SK-N-SH (cell line): ENCODE data around the gene TM9SF1. TPM values are rescaled to one million over a fixed set of nuclear protein-coding genes. Genes with fewer than 3 reads are reported as not detected.

Experiments
- CTCF ChIA-PET: fragments of 300-600, 350-600 bp; formaldehyde crosslinking; extraction: SDS; loops from one replicate; lab custom pipeline; 2021; lab: Yijun Ruan, JAX
- POLR2A ChIA-PET: fragments of 350-600 bp; sonication (Branson Sonifier 250); formaldehyde crosslinking; extraction: SDS; loops from one replicate; lab custom pipeline; 2020; ENCODE audit warnings: antibody characterized with exemption, inconsistent platforms; lab: Yijun Ruan, JAX
- DNase-seq: peaks from one replicate; pipeline ENCODE4 v3.0.0; 2012
- H2AFZ ChIP-seq: fragments of 200-600 bp; sonication (generic); 2 replicates; pipeline ENCODE4 v1.8.1; 2016; ENCODE audit warnings: antibody characterized with exemption, mild to moderate bottlenecking, low read depth
- H3F3A ChIP-seq: fragments of 200-600 bp; sonication (generic); replicated peaks from 2 replicates; pipeline ENCODE3; 2016; ENCODE audit warnings: antibody characterized with exemption, mild to moderate bottlenecking; ENCODE audit not compliant: insufficient read depth
- H3K27ac ChIP-seq, 2 experiments: fragments of 200-500 bp in 1 of 2; fragments of 200-600 bp in 1 of 2; sonication (Bioruptor generic) in 1 of 2; sonication (generic), shearing (Covaris generic) in 1 of 2; 2 replicates each; pipeline versions ENCODE4 v1.5.1 to v1.6.1; 2014 to 2016; ENCODE audit warnings: low read depth in 2 of 2, inconsistent platforms in 1 of 2, low read length in 1 of 2, mild to moderate bottlenecking in 1 of 2, mixed read lengths in 1 of 2
- H3K27me3 ChIP-seq: fragments of 200-600 bp; sonication (generic), shearing (Covaris generic); 2 replicates; pipeline ENCODE4 v1.6.1; 2016; ENCODE audit warnings: mixed run types; ENCODE audit not compliant: insufficient read depth
- H3K36me3 ChIP-seq, 2 experiments: fragments of 200-500 bp in 1 of 2; fragments of 200-600 bp in 1 of 2; sonication (Bioruptor generic) in 1 of 2; sonication (generic) in 1 of 2; replicated peaks in 1 of 2; 2 replicates each; pipeline versions ENCODE3 to v1.5.1; 2014 to 2016; ENCODE audit warnings: low read length in 1 of 2, mild to moderate bottlenecking in 1 of 2; ENCODE audit not compliant: insufficient read depth in 2 of 2, control insufficient read depth in 1 of 2
- H3K4me1 ChIP-seq, 2 experiments: fragments of 200-500 bp in 1 of 2; fragments of 200-600 bp in 1 of 2; sonication (Bioruptor generic) in 1 of 2; sonication (generic), shearing (Covaris generic) in 1 of 2; 2 replicates each; pipeline versions ENCODE4 v1.5.1 to v1.6.1; 2014 to 2016; ENCODE audit warnings: low read depth in 1 of 2, low read length in 1 of 2, mixed run types in 1 of 2; ENCODE audit not compliant: insufficient read depth in 2 of 2, control insufficient read depth in 1 of 2
- H3K4me2 ChIP-seq: fragments of 200-600 bp; sonication (generic), shearing (Covaris generic); 2 replicates; pipeline ENCODE4 v1.6.1; 2017; ENCODE audit warnings: mixed run types
- H3K4me3 ChIP-seq, 2 experiments: fragments of 200-500 bp in 1 of 2; fragments of 200-600 bp in 1 of 2; sonication (Bioruptor generic) in 1 of 2; sonication (generic), shearing (Covaris generic) in 1 of 2; 2 replicates each; pipeline versions ENCODE4 v1.5.1 to v1.8.1; 2014 to 2016; ENCODE audit warnings: low read depth in 2 of 2, inconsistent platforms in 1 of 2, low read length in 1 of 2, mild to moderate bottlenecking in 1 of 2, mixed read lengths in 1 of 2, moderate library complexity in 1 of 2
- H3K79me2 ChIP-seq: fragments of 200-600 bp; sonication (generic); 2 replicates; pipeline ENCODE4 v1.8.1; 2017; ENCODE audit warnings: mild to moderate bottlenecking; ENCODE audit not compliant: insufficient read depth
- H3K9ac ChIP-seq: fragments of 200-600 bp; sonication (generic); 2 replicates; pipeline ENCODE4 v1.6.1; 2017; ENCODE audit warnings: mixed run types
- H3K9me2 ChIP-seq: fragments of 200-600 bp; sonication (generic); 2 replicates; pipeline ENCODE4 v1.6.1; 2017; ENCODE audit warnings: mixed run types
- H3K9me3 ChIP-seq: fragments of 200-600 bp; sonication (generic); 2 replicates; pipeline ENCODE4 v1.6.1; 2017; ENCODE audit warnings: mixed run types, mild to moderate bottlenecking, moderate library complexity
- H4K20me1 ChIP-seq: fragments of 200-600 bp; sonication (generic); 2 replicates; pipeline ENCODE4 v1.6.1; 2017; ENCODE audit warnings: mild to moderate bottlenecking, mixed run types; ENCODE audit not compliant: insufficient read depth
- EP300 ChIP-seq, 2 experiments: IDR thresholded peaks; 2 replicates each; pipeline versions ENCODE4 v1.4.0 to v1.6.1; 2012; ENCODE audit warnings: borderline replicate concordance in 1 of 2, low read depth in 1 of 2, low read length in 1 of 2
- EZH2phosphoT487 ChIP-seq: fragments of 200-600 bp; sonication (generic); IDR thresholded peaks from 2 replicates; pipeline ENCODE4 v1.6.1; 2017; ENCODE audit warnings: low read depth, mixed run types, mild to moderate bottlenecking, antibody characterized with exemption, moderate library complexity, borderline replicate concordance
- GABPA ChIP-seq: IDR thresholded peaks from 2 replicates; pipeline ENCODE4 v1.4.0; 2012; ENCODE audit warnings: low read depth, mild to moderate bottlenecking
- GATA2 ChIP-seq: sonication (generic); formaldehyde crosslinking; IDR thresholded peaks from 2 replicates; pipeline ENCODE4 v1.5.0; 2020; ENCODE audit warnings: mild to moderate bottlenecking, missing genetic modification reagents
- MAX ChIP-seq: IDR thresholded peaks from 2 replicates; pipeline ENCODE4 v1.4.0; 2012; ENCODE audit warnings: low read depth
- POLR2AphosphoS5 ChIP-seq: IDR thresholded peaks from 2 replicates; pipeline ENCODE4 v1.6.1; 2012; ENCODE audit warnings: low read depth, low read length
- RAD21 ChIP-seq: IDR thresholded peaks from 2 replicates; pipeline ENCODE4 v1.6.1; 2012; ENCODE audit warnings: mild to moderate bottlenecking, low read length
- REST ChIP-seq: IDR thresholded peaks from 2 replicates; pipeline ENCODE4 v1.6.1; 2012; ENCODE audit warnings: mild to moderate bottlenecking, low read depth, low read length, moderate library complexity
- SIN3A ChIP-seq: IDR thresholded peaks from 2 replicates; pipeline ENCODE4 v1.6.1; 2012; ENCODE audit warnings: low read depth, mild to moderate bottlenecking, low read length, moderate library complexity, borderline replicate concordance
- TCF12 ChIP-seq: IDR thresholded peaks from 2 replicates; pipeline ENCODE4 v1.4.0; 2012
- TEAD4 ChIP-seq: IDR thresholded peaks from 2 replicates; pipeline ENCODE4 v1.4.0; 2012; ENCODE audit warnings: mild to moderate bottlenecking, borderline replicate concordance; ENCODE audit not compliant: insufficient read depth
- YY1 ChIP-seq: IDR thresholded peaks from 2 replicates; pipeline ENCODE4 v1.4.0; 2012; ENCODE audit warnings: low read depth, mild to moderate bottlenecking
- WGBS: methylation state at CpG from one replicate; pipeline ENCODE4 v1.1.6; 2017; ENCODE audit warnings: low lambda C conversion rate; 5-methylcytosine and 5-hydroxymethylcytosine counted together
- polyA plus RNA-seq, 3 experiments: library from polyadenylated mRNA; depleted of rRNA; stranded (reverse); fragments of >200 nt; gene quantifications; 2 replicates each; pipeline ENCODE4 v1.2.3, GENCODE V29; 2012

Gene TM9SF1
- polyA plus RNA-seq, 1 of the 3 experiments (the other 2 are of a cell fraction): 48.7 TPM

DNA sequence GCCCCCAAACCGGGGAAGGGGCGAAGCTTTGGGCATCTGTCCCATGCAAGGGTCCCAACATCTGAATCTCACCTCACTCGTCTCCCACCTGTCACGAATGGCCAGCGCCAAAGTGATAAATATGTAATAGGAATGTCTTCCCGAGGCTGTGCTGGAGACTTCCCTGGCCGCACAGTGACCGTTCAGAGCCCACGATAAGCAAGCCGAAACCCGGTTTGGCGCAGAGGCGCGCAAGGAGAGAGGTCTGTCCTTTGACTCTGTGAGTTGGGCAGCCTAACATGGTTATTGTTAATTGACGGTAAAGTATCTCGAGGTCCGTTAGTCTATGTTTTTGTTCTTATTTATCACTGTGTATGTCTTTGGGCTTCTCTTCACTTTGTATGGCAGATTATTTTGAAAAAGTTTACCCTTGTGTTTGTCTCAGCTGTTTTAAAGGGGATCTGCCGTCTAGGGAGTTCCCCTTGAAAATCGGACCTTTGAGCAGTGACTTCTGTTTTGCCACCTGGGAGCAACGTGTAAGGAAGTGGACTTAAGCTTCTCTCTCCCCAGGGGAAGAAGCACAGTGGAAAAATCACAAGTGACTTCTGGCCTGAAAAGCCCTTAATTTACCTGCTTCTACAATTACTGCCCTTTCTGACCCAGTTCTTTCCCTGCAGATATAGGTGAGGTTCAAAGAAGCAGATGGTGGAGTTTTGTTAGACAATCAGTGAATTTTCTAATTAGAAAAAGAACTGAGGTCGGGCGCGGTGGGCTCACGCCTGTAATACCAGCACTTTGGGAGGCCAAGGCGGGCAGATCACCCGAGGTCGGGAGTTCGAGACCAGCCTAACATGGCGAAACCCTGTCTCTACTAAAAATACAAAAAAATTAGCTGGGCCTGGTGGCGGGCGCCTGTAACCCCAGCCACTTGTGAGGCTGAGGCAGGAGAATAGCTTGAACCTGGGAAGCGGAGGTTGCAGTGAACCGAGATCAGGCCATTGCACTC, 1.1 kb upstream of the TM9SF1 start:
- peaks cover 11% of the 10 kb centered on the region in 2 experiments; a peak in 2 of 4 replicates for H3K4me1 ChIP-seq
- H3K9ac ChIP-seq: peak overlapping the region; percentile 97
- H3K4me3 ChIP-seq: peak overlapping the region; percentile 84 to 85
- H3K4me2 ChIP-seq: peak overlapping the region; percentile 97
- ChIA-PET CTCF (interaction anchor here (0.8 to 1.9 kb wide), 6 partner anchors 10 to 112 kb away, joined by 3 to 8 read pairs (median 4); partner anchors contain the start of genes CIDEB, IRF9 and MDP1), POLR2A (interaction anchor here (0.9 to 2.4 kb wide), 14 partner anchors 9 to 82 kb away, joined by 3 to 15 read pairs (median 6); partner anchors contain the start of genes CHMP4A, DCAF11, MDP1 and NRL)
- 43% methylated on average over 33 of the region's 33 CpGs for WGBS
- no peaks in the 10 kb centered on the region for H3K27me3 ChIP-seq
- peak overlapping the region; percentile 88 to 89 for H3K27ac ChIP-seq
- H3K9me3 ChIP-seq: no peaks in the 10 kb centered on the region
- H3K79me2 ChIP-seq: peaks cover 86% of the 10 kb centered on the region
- peaks cover 10 to 34% of the 10 kb centered on the region in 2 experiments for H3K36me3 ChIP-seq
- no peaks in the 10 kb centered on the region for H3F3A ChIP-seq
- H2AFZ ChIP-seq: peak overlapping the region; percentile 87
- no peaks in the 10 kb centered on the region for H3K9me2 ChIP-seq
- no peak for TF ChIP-seq MAX
- TF ChIP-seq RAD21: no peak
- TF ChIP-seq TCF12: no peak
- TF ChIP-seq GABPA: no peak
- TF ChIP-seq EP300 (IDR thresholded peaks at IDR 0.05; ENCODE audit: borderline replicate concordance in 1 of 2, low read depth in 1 of 2, low read length in 1 of 2): no peak
- no peak for TF ChIP-seq EZH2phosphoT487
- no peak for TF ChIP-seq POLR2AphosphoS5
- DNase-seq: no peak
- no peaks in the 10 kb centered on the region for H4K20me1 ChIP-seq

GRCh38 chr14:24194873-24195185, 412 bp downstream of the TM9SF1 start:
- H3K4me3 ChIP-seq: peak overlapping the region; percentile 84 to 85
- no peaks in the 10 kb centered on the region for H3K9me3 ChIP-seq
- CTCF ChIA-PET: interaction anchor here (1.0 to 1.6 kb wide), 5 partner anchors 19 to 86 kb away, joined by 3 to 7 read pairs (median 4); partner anchors contain the start of genes CHMP4A, IRF9 and TINF2
- H4K20me1 ChIP-seq: no peaks in the 10 kb centered on the region
- WGBS: 35% methylated on average over 5 of the region's 8 CpGs
- H3K27ac ChIP-seq: peak overlapping the region; percentile 88 to 89
- peak overlapping the region; percentile 97 for H3K9ac ChIP-seq
- no peaks in the 10 kb centered on the region for H3K27me3 ChIP-seq
- peaks cover 21 to 29% of the 10 kb centered on the region in 2 experiments for H3K36me3 ChIP-seq
- TF ChIP-seq YY1: no peak
- no peak for TF ChIP-seq SIN3A
- TF ChIP-seq TEAD4: no peak
- no peak for TF ChIP-seq EZH2phosphoT487
- no peak for TF ChIP-seq REST
- no peak for TF ChIP-seq POLR2AphosphoS5
- no peak for TF ChIP-seq GATA2
- peak overlapping the region; percentile 87; the same call in 1 of the 2 replicates for H2AFZ ChIP-seq
- POLR2A ChIA-PET: interaction anchor here (1.1 to 2.4 kb wide), 9 partner anchors 11 to 101 kb away, joined by 3 to 15 read pairs (median 8); partner anchors contain the start of genes CHMP4A, DCAF11, MDP1 and NRL
- H3F3A ChIP-seq: peaks cover 3% of the 10 kb centered on the region
- H3K4me2 ChIP-seq: peak overlapping the region; percentile 97
- H3K4me1 ChIP-seq: peaks cover 11% of the 10 kb centered on the region in 2 experiments; a peak in 2 of 4 replicates
- H3K9me2 ChIP-seq: no peaks in the 10 kb centered on the region
- H3K79me2 ChIP-seq: peaks cover 79% of the 10 kb centered on the region
- no peak for DNase-seq
